NCI-H2029 treated with DMSO at 0.1 percent for 48 hours (cell line): ENCODE measurements around the gene GRWD1.
"Not testable (repeated sequence)": the region's sequence is repeated elsewhere in the genome, so short reads cannot be mapped to it uniquely, and the experiment has no call there.

Experiments
- DNase-seq: peaks from one replicate; lab custom pipeline; 2025; lab: John Stamatoyannopoulos, UW

GRWD1 gene

GRCh38 chr19:48479686-48480085 is 33.9 kb downstream of the GRWD1 start:
- DNase-seq = no peak

- DNase-seq = no peak
These were observed 34.4 kb downstream of the GRWD1 start for GRCh38 chr19:48480183-48480557.

- no peak for DNase-seq
These were observed 35.0 kb downstream of the GRWD1 start for GRCh38 chr19:48480558-48481500.

- DNase-seq = no peak
These were observed 36.3 kb downstream of the GRWD1 start for GRCh38 chr19:48481846-48482639.

GRCh38 chr19:48483301-48483700 is 37.5 kb downstream of the GRWD1 start:
- DNase-seq = no peak

GRCh38 chr19:48484247-48484893 is 38.6 kb downstream of the GRWD1 start:
- no peak for DNase-seq

GRCh38 chr19:48484931-48485612 is 39.3 kb downstream of the GRWD1 start:
- no peak for DNase-seq

- not testable (repeated sequence) for DNase-seq
These were observed 40.9 kb downstream of the GRWD1 start for GRCh38 chr19:48486706-48487105.

GRCh38 chr19:48487544-48487943 is 41.8 kb downstream of the GRWD1 start:
- no peak for DNase-seq

GRCh38 chr19:48487948-48488347 is 42.2 kb downstream of the GRWD1 start:
- DNase-seq = no peak

GRCh38 chr19:48488478-48488877 is 42.7 kb downstream of the GRWD1 start:
- not testable (repeated sequence) for DNase-seq

GRCh38 chr19:48489608-48490216 is 43.9 kb downstream of the GRWD1 start:
- DNase-seq = peak; percentile 23

GRCh38 chr19:48490981-48491792 is 45.4 kb downstream of the GRWD1 start:
- no peak for DNase-seq

GRCh38 chr19:48491793-48492123 is 46.0 kb downstream of the GRWD1 start:
- no peak for DNase-seq

- peak; percentile 98 for DNase-seq
These were observed 47.3 kb downstream of the GRWD1 start for GRCh38 chr19:48492925-48493717.

GRCh38 chr19:48493718-48494401 is 48.1 kb downstream of the GRWD1 start:
- no peak for DNase-seq

- no peak for DNase-seq
These were observed 49.6 kb downstream of the GRWD1 start for GRCh38 chr19:48495396-48495795.

GRCh38 chr19:48496959-48497727 is 51.4 kb downstream of the GRWD1 start:
- DNase-seq = no peak
